Measurements from ENCODE around the gene IKZF1.

IKZF1 gene

GRCh38 chr7:50450590-50451032 lies 146.1 kb downstream of the IKZF1 start:
- DNase-seq = no peak
- peaks cover 7% of the 10 kb centered on the region for H3K9me3 ChIP-seq (ENCODE audit: severe bottlenecking)
- H3K4me3 ChIP-seq (ENCODE audit: low read depth, low read length) = peak overlapping the region; percentile 59
- peak overlapping the region; percentile 86 for H3K27ac ChIP-seq
- TF ChIP-seq CTCF (IDR thresholded peaks at IDR 0.05; ENCODE audit: low read depth, low read length) = no peak
- peaks cover 15% of the 10 kb centered on the region for H3K36me3 ChIP-seq
- H3K27me3 ChIP-seq (ENCODE audit: insufficient read depth, low read depth, severe bottlenecking) = no peaks in the 10 kb centered on the region

Data from WERI-Rb-1 (cell line).